ENCODE data around the gene SUV39H1. TPM values are rescaled to one million over a fixed set of nuclear protein-coding genes. Genes with fewer than 3 reads are reported as not detected.

The SUV39H1 gene
- total and polyA plus RNA-seq, 11 donors: 1.9 to 6.7 (median 3.6) TPM

GRCh38 chrX:48695925-48696300 is 621 bp upstream of the SUV39H1 start:
- H3K9me3 ChIP-seq: no peaks in the 10 kb centered on the region
- no peak for DNase-seq
- WGBS, 4 donors: 2 to 57% (median 20%) methylated on average over 8 of the region's 8 CpGs
- peak overlapping the region in 11 of 12 donors; percentile 41 to 87 (median 63) for H3K4me3 ChIP-seq
- no peak for TF ChIP-seq POLR2A (IDR thresholded peaks at IDR 0.05)
- TF ChIP-seq, protein P1, sequence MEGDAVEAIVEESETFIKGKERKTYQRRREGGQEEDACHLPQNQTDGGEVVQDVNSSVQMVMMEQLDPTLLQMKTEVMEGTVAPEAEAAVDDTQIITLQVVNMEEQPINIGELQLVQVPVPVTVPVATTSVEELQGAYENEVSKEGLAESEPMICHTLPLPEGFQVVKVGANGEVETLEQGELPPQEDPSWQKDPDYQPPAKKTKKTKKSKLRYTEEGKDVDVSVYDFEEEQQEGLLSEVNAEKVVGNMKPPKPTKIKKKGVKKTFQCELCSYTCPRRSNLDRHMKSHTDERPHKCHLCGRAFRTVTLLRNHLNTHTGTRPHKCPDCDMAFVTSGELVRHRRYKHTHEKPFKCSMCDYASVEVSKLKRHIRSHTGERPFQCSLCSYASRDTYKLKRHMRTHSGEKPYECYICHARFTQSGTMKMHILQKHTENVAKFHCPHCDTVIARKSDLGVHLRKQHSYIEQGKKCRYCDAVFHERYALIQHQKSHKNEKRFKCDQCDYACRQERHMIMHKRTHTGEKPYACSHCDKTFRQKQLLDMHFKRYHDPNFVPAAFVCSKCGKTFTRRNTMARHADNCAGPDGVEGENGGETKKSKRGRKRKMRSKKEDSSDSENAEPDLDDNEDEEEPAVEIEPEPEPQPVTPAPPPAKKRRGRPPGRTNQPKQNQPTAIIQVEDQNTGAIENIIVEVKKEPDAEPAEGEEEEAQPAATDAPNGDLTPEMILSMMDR (IDR thresholded peaks at IDR 0.05): no peak
- peaks cover 0 to 19% (median 4%) of the 10 kb centered on the region in 9 donors for H3K36me3 ChIP-seq
- peak overlapping the region; percentile 61 to 93 (median 87) for H3K27ac ChIP-seq
- peak; percentile 17 to 26 (median 20) for ATAC-seq
- intact Hi-C loops (cut with DNase I): loop anchor here in 6 of 10 donors (1.0 to 10.0 kb wide), 7 partner anchors 19 to 359 kb away; partner anchors contain the start of genes HDAC6 (in 5 of the 6), CCDC120 (in 1 of the 6), PQBP1 (in 1 of the 6) and TIMM17B (in 1 of the 6)
- H3K4me1 ChIP-seq: peaks cover 0 to 16% (median 2%) of the 10 kb centered on the region in 12 donors
- peaks cover 0 to 9% (median 0%) of the 10 kb centered on the region in 9 donors for H3K27me3 ChIP-seq

- peak overlapping the region in 10 of 12 donors; percentile 70 to 93 (median 88) for H3K27ac ChIP-seq
- H3K4me1 ChIP-seq: peaks cover 0 to 16% (median 2%) of the 10 kb centered on the region in 12 donors
- H3K9me3 ChIP-seq: no peaks in the 10 kb centered on the region
- H3K4me3 ChIP-seq: peak overlapping the region in 11 of 12 donors; percentile 41 to 87 (median 63)
- 1 to 39% (median 18%) methylated on average over 31 to 56 of the region's 56 CpGs for WGBS, 4 donors
- H3K27me3 ChIP-seq: no peaks in the 10 kb centered on the region
- no peak for ATAC-seq
- TF ChIP-seq, protein P1 (IDR thresholded peaks at IDR 0.05): no peak
- TF ChIP-seq POLR2A (IDR thresholded peaks at IDR 0.05): no peak
- H3K36me3 ChIP-seq: peaks cover 0 to 19% (median 4%) of the 10 kb centered on the region in 9 donors
- DNase-seq: peak in 3 of 5 donors; percentile 23 to 63 (median 44)
- intact Hi-C loops (cut with DNase I): loop anchor here in 6 of 10 donors (1.0 to 10.0 kb wide), 7 partner anchors 20 to 358 kb away; partner anchors contain the start of genes HDAC6 (in 5 of the 6), CCDC120 (in 1 of the 6), PQBP1 (in 1 of the 6) and TIMM17B (in 1 of the 6)
Observed at GRCh38 chrX:48696909-48697727, 584 bp downstream of the SUV39H1 start.

GRCh38 chrX:48698306-48698705 is 1.8 kb downstream of the SUV39H1 start:
- intact Hi-C loops (cut with DNase I): loop anchor here in 6 of 10 donors (5.0 to 10.0 kb wide), 5 partner anchors 39 to 356 kb away; partner anchors contain the start of genes HDAC6 (in 4 of the 6), CCDC120 (in 1 of the 6), PQBP1 (in 1 of the 6) and TIMM17B (in 1 of the 6)
- Histone ChIP-seq H3K36me3 (peaks cover 0 to 22% (median 4%) of the 10 kb centered on the region in 9 donors), H3K27ac (no peak overlapping the region), H3K9me3 (no peaks in the 10 kb centered on the region), H3K27me3 (no peaks in the 10 kb centered on the region), H3K4me1 (peaks cover 0 to 16% (median 2%) of the 10 kb centered on the region in 12 donors), H3K4me3 (no peak overlapping the region)
- DNase-seq (no peak), ATAC-seq (no peak)
- TF ChIP-seq, protein P1 (IDR thresholded peaks at IDR 0.05): no peak
- TF ChIP-seq POLR2A (IDR thresholded peaks at IDR 0.05): no peak
- WGBS, 4 donors: 79 to 92% (median 87%) methylated on average over 5 of the region's 5 CpGs

GRCh38 chrX:48700246-48700645 is 3.7 kb downstream of the SUV39H1 start:
- no peak for ATAC-seq
- TF ChIP-seq, protein P1 (IDR thresholded peaks at IDR 0.05): no peak
- no peak for TF ChIP-seq POLR2A (IDR thresholded peaks at IDR 0.05)
- Histone ChIP-seq H3K36me3 (peaks cover 0 to 22% (median 4%) of the 10 kb centered on the region in 9 donors), H3K4me1 (peaks cover 0 to 18% (median 2%) of the 10 kb centered on the region in 12 donors), H3K27ac (no peak overlapping the region), H3K27me3 (no peaks in the 10 kb centered on the region), H3K9me3 (no peaks in the 10 kb centered on the region), H3K4me3 (no peak overlapping the region)
- DNase-seq: no peak
- intact Hi-C loops (cut with DNase I): loop anchor here in 1 of 10 donors (10.0 kb wide), 1 partner anchor 195 kb away; the partner anchor contains the start of genes PQBP1 and TIMM17B
- WGBS, 4 donors: 91 to 97% (median 95%) methylated on average over 17 to 23 of the region's 23 CpGs
